Measurements from ENCODE around the gene ALDH2. TPM values are rescaled to one million over a fixed set of nuclear protein-coding genes. Genes with fewer than 3 reads are reported as not detected.

The ALDH2 gene
- total RNA-seq, 4 donors from 2014 or later = 148 to 278 (median 209) TPM

GRCh38 chr12:111803038-111803626 lies 36.4 kb downstream of the ALDH2 start:
- no peak for TF ChIP-seq EP300 (IDR thresholded peaks at IDR 0.05)
- TF ChIP-seq CTCF (IDR thresholded peaks at IDR 0.05) = no peak
- no peak for TF ChIP-seq POLR2A (IDR thresholded peaks at IDR 0.05; ENCODE audit: low read depth)
- TF ChIP-seq POLR2AphosphoS5 (IDR thresholded peaks at IDR 0.05) = no peak
- intact Hi-C loops (cut with DNase I) = no loop called here
- peaks cover 0 to 6% (median 1%) of the 10 kb centered on the region in 4 donors for H3K4me1 ChIP-seq

GRCh38 chr12:111803851-111804250 lies 37.1 kb downstream of the ALDH2 start:
- peaks cover 89 to 100% (median 94%) of the 10 kb centered on the region in 4 donors for H3K36me3 ChIP-seq
- TF ChIP-seq CTCF (IDR thresholded peaks at IDR 0.05) (no peak), POLR2AphosphoS5 (IDR thresholded peaks at IDR 0.05) (no peak), EP300 (IDR thresholded peaks at IDR 0.05) (no peak), POLR2A (IDR thresholded peaks at IDR 0.05; ENCODE audit: low read depth) (no peak)
- no peaks in the 10 kb centered on the region for H3K4me1 ChIP-seq
- no peaks in the 10 kb centered on the region for H3K27me3 ChIP-seq
- no peak for DNase-seq (ENCODE audit: extremely low spot score)
- intact Hi-C loops (cut with DNase I) = no loop called here
- H3K27ac ChIP-seq (replicated peaks in 1 of 4) = no peak overlapping the region
- H3K4me3 ChIP-seq = no peak overlapping the region
- H3K9me3 ChIP-seq = no peaks in the 10 kb centered on the region
- WGBS = 91% methylated on average over 8 of the region's 8 CpGs

More at GRCh38 chr12:111803038-111803626, 36.4 kb downstream of the ALDH2 start:
- H3K36me3 ChIP-seq = peaks cover 90 to 100% (median 95%) of the 10 kb centered on the region in 4 donors
- WGBS = 96% methylated on average over 6 of the region's 6 CpGs
- H3K27me3 ChIP-seq = no peaks in the 10 kb centered on the region
- no peak for DNase-seq (ENCODE audit: extremely low spot score)
- H3K9me3 ChIP-seq = no peaks in the 10 kb centered on the region
- H3K4me3 ChIP-seq = no peak overlapping the region
- H3K27ac ChIP-seq (replicated peaks in 1 of 4) = no peak overlapping the region

GRCh38 chr12:111806304-111806703 lies 39.6 kb downstream of the ALDH2 start:
- no peaks in the 10 kb centered on the region for H3K27me3 ChIP-seq
- H3K4me3 ChIP-seq = no peak overlapping the region
- DNase-seq (ENCODE audit: extremely low spot score) = no peak
- no peak overlapping the region for H3K27ac ChIP-seq (replicated peaks in 1 of 4)
- peaks cover 78 to 100% (median 94%) of the 10 kb centered on the region in 4 donors for H3K36me3 ChIP-seq
- 87% methylated on average over 4 of the region's 4 CpGs for WGBS
- TF ChIP-seq EP300 (IDR thresholded peaks at IDR 0.05) (no peak), POLR2AphosphoS5 (IDR thresholded peaks at IDR 0.05) (no peak), POLR2A (IDR thresholded peaks at IDR 0.05; ENCODE audit: low read depth) (no peak)
- intact Hi-C loops (cut with DNase I) = no loop called here
- H3K4me1 ChIP-seq = no peaks in the 10 kb centered on the region
- H3K9me3 ChIP-seq = no peaks in the 10 kb centered on the region

GRCh38 chr12:111807232-111807631 lies 40.5 kb downstream of the ALDH2 start:
- Histone ChIP-seq H3K27ac (replicated peaks in 1 of 4) (no peak overlapping the region), H3K4me3 (no peak overlapping the region), H3K9me3 (no peaks in the 10 kb centered on the region), H3K36me3 (peaks cover 74 to 100% (median 92%) of the 10 kb centered on the region in 4 donors), H3K27me3 (no peaks in the 10 kb centered on the region), H3K4me1 (no peaks in the 10 kb centered on the region)
- 83% methylated on average over 7 of the region's 7 CpGs for WGBS
- no peak for DNase-seq (ENCODE audit: extremely low spot score)
- intact Hi-C loops (cut with DNase I) = no loop called here
- no peak for TF ChIP-seq POLR2A (IDR thresholded peaks at IDR 0.05; ENCODE audit: low read depth)
- TF ChIP-seq POLR2AphosphoS5 (IDR thresholded peaks at IDR 0.05) = no peak
- TF ChIP-seq CTCF (IDR thresholded peaks at IDR 0.05) = no peak
- no peak for TF ChIP-seq EP300 (IDR thresholded peaks at IDR 0.05)

- peak overlapping the region in 2 of 4 donors; percentile 27 to 58 for H3K27ac ChIP-seq (replicated peaks in 1 of 4)
- no peak for TF ChIP-seq EP300 (IDR thresholded peaks at IDR 0.05)
- TF ChIP-seq CTCF (IDR thresholded peaks at IDR 0.05) = peak; percentile 80 to 90 (median 82)
- peak; percentile 54 to 62 for TF ChIP-seq POLR2AphosphoS5 (IDR thresholded peaks at IDR 0.05)
- TF ChIP-seq POLR2A (IDR thresholded peaks at IDR 0.05; ENCODE audit: low read depth) = no peak
- H3K9me3 ChIP-seq = no peaks in the 10 kb centered on the region
- no peaks in the 10 kb centered on the region for H3K27me3 ChIP-seq
- H3K36me3 ChIP-seq = peaks cover 29 to 46% (median 40%) of the 10 kb centered on the region in 4 donors
- DNase-seq (ENCODE audit: extremely low spot score) = peak; percentile 95
- no peak overlapping the region for H3K4me3 ChIP-seq
- peaks cover 0 to 10% (median 4%) of the 10 kb centered on the region in 4 donors for H3K4me1 ChIP-seq
- WGBS = 16% methylated on average over 13 of the region's 13 CpGs
- intact Hi-C loops (cut with DNase I) = loop anchor here (2.0 kb wide), 1 partner anchor 60 kb away; no protein-coding TSS in a partner anchor
Measured at GRCh38 chr12:111812881-111813741, 46.4 kb downstream of the ALDH2 start.
